Stimulated activated CD4-positive, alpha-beta T cell treated with anti-CD3 and anti-CD28 coated beads, Interleukin-15, amount 100 ng/mL, for 1 hour (primary cell): ENCODE measurements around the gene RUFY4.

Experiments
- DNase-seq, 2 donors: peaks; one replicate each; pipeline ENCODE4 v3.0.0-alpha.2; 2020; ENCODE audit warnings: low read depth in 1 of 2, low spot score in 1 of 2

Gene RUFY4

GRCh38 chr2:218068721-218069334, at the start of gene RUFY4:
TSS of gene RUFY4 (plus strand) at chr2:218069253. CDS start at chr2:218070606, 1,353 bp downstream.
- DNase-seq = peak; percentile 29 to 32

GRCh38 chr2:218019411-218020060, 49.5 kb upstream of the RUFY4 start:
- no peak for DNase-seq

GRCh38 chr2:218020281-218020680, 48.8 kb upstream of the RUFY4 start:
- no peak for DNase-seq

GRCh38 chr2:218020966-218021535, 48.0 kb upstream of the RUFY4 start:
- no peak for DNase-seq

- DNase-seq = no peak
These were observed 47.4 kb upstream of the RUFY4 start for GRCh38 chr2:218021536-218022071.

- DNase-seq = no peak
These were observed 46.8 kb upstream of the RUFY4 start for GRCh38 chr2:218022131-218022850.

- DNase-seq = no peak
These were observed 46.1 kb upstream of the RUFY4 start for GRCh38 chr2:218022851-218023530.

- no peak for DNase-seq
These were observed 45.4 kb upstream of the RUFY4 start for GRCh38 chr2:218023636-218024035.

GRCh38 chr2:218024336-218024735, 44.7 kb upstream of the RUFY4 start:
- no peak for DNase-seq

GRCh38 chr2:218024871-218025270, 44.2 kb upstream of the RUFY4 start:
- no peak for DNase-seq

- no peak for DNase-seq
These were observed 42.8 kb upstream of the RUFY4 start for GRCh38 chr2:218026244-218026643.

GRCh38 chr2:218026676-218027425, 42.2 kb upstream of the RUFY4 start:
- DNase-seq = no peak

- DNase-seq = no peak
These were observed 41.4 kb upstream of the RUFY4 start for GRCh38 chr2:218027426-218028188.

GRCh38 chr2:218028189-218028495, 40.9 kb upstream of the RUFY4 start:
- no peak for DNase-seq

GRCh38 chr2:218028562-218029348, 40.3 kb upstream of the RUFY4 start:
- DNase-seq = no peak

GRCh38 chr2:218029366-218030360, 39.4 kb upstream of the RUFY4 start:
- DNase-seq = no peak

GRCh38 chr2:218030409-218031195, 38.5 kb upstream of the RUFY4 start:
- no peak for DNase-seq
